PFSK-1 (cell line): ENCODE measurements around the gene LYPLAL1.

Experiments used
- POLR2AphosphoS5 ChIP-seq: IDR thresholded peaks from 2 replicates; pipeline ENCODE4 v1.6.1; 2012; ENCODE audit warnings: low read depth, mild to moderate bottlenecking, control low read depth, low read length, moderate library complexity
- REST ChIP-seq, 2 experiments: IDR thresholded peaks; 2 replicates each; pipeline versions ENCODE4 v1.6.1 to v1.8.0; 2011 to 2012; ENCODE audit warnings: low read depth in 2 of 2, low read length in 2 of 2, control low read depth in 1 of 2, inconsistent platforms in 1 of 2, mild to moderate bottlenecking in 1 of 2, moderate library complexity in 1 of 2; ENCODE audit not compliant: insufficient read depth in 1 of 2
- SIN3A ChIP-seq: IDR thresholded peaks from 2 replicates; pipeline ENCODE4 v1.6.1; 2012; ENCODE audit warnings: mild to moderate bottlenecking, low read length, moderate library complexity, borderline replicate concordance; ENCODE audit not compliant: insufficient read depth

GRCh38 chr1:219184337-219184736 lies 10.7 kb downstream of the LYPLAL1 start:
- TF ChIP-seq POLR2AphosphoS5 (no peak), SIN3A (no peak), REST (IDR thresholded peaks at IDR 0.05; ENCODE audit: insufficient read depth in 1 of 2, low read depth in 2 of 2, low read length in 2 of 2) (no peak)
